ENCODE results near the gene TEKTIP1.
"Not testable (repeated sequence)": the region's sequence is repeated elsewhere in the genome, so short reads cannot be mapped to it uniquely, and the experiment has no call there.

Gene TEKTIP1

DNA sequence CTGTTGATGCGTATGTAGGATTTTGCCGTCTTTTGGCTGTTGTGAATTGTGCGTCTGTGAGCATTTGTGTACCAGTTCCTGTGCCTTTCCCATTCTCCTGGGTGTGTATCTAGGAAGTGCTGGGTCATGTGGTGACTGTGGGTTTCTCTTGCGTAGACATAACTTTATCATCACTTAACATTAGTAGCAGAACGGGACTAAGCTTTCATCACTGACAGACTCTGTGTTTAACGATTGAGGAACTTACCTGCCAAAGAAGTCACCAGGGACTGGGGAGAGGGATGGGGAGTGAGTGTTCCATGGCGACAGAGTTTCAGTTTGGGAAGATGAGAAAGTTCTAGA is 17.9 kb upstream of the TEKTIP1 start:
- in situ Hi-C loops (cut with HindIII; ENCODE audit: low pct_unique_long_range_greater_than_20kb, low sequenced_read_pairs), result no loop called here
- TF ChIP-seq JUND (IDR thresholded peaks at IDR 0.05; ENCODE audit: low read depth), result no peak
- no peak for DNase-seq (ENCODE audit: low read depth in 1 of 2, low spot score in 1 of 2)

DNA sequence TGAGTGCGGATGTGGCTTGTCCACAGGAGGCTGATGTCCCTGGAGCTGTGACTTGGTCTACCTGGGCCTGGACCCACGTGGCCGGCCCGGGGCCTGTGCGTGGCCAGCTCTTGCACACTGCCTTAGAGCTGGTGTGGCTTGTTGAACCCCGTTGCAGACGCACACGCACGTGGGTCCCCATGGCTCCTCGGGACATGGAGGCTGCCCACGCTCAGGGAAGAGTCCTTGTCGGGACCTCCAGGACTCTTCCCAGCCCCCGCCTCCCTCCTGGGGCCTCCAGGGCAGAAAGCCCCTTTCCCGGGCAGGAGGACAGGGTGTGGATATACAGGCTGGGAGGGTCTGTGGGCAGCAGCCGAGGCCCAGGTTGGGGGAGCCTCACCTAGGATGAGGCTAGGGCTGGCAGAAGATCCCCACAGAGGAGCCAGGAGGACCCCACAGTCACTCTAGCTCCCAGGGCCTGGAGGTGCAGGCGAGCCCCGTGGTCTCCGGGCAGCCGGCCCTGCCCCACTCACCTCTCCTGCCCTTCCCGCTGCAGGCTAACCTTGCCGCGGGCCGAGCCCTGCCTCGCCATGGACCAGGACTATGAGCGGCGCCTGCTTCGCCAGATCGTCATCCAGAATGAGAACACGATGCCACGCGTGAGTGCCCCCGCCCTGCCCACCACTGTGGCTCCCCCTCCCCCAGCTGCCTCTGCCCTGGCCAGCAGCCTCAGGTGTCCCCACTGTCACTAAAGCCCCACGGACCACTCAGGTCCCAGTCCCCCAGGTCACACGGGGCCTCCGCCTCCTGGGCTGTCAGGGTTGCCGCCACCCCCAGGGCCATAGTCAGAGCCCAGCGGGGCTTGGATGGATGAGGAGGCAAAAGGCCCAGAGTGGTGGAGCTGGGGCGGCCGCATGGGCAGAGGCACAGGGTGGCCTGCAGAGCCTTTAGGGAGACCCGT is 16.3 kb upstream of the TEKTIP1 start:
- DNase-seq (ENCODE audit: low read depth in 1 of 2, low spot score in 1 of 2), result no peak
- no peak for TF ChIP-seq JUND (IDR thresholded peaks at IDR 0.05; ENCODE audit: low read depth)
- in situ Hi-C loops (cut with HindIII; ENCODE audit: low pct_unique_long_range_greater_than_20kb, low sequenced_read_pairs), result no loop called here

DNA sequence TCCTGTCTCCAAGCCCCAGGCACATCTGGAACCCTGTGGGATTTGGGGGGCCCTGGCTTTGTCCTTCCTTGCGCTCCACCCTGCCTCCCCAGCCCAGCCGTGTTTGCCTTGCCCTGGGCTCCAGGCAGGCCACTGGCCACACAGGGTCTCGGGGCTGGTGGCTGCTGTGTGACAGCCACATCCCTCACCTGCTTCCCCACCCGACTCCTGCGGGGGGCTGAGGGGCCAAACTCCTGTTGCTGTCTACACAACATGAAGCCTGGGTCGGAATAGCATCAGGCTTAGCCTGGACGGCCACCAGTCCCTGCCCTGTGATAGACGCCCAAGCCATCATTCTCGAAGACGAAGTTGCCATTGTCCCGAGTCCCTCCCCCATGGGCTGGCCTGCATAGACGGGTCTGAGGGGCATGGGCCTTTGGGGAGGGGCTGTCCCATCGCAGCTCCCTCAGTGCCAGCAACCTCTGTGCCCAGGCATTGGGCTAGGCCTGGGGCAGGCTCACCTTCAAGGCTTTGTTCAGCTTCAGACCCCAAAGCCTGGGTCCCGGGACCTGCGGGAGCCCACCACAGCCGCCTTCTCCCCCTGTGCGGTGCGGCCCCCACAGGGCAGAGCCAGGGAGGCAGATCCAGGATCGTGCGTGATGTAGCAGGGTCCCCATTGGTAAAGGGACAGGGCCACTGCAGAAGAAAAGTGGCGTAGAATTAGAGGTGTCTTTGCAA is 15.5 kb upstream of the TEKTIP1 start:
- in situ Hi-C loops (cut with HindIII; ENCODE audit: low pct_unique_long_range_greater_than_20kb, low sequenced_read_pairs), result no loop called here
- no peak for DNase-seq (ENCODE audit: low read depth in 1 of 2, low spot score in 1 of 2)
- no peak for TF ChIP-seq JUND (IDR thresholded peaks at IDR 0.05; ENCODE audit: low read depth)

DNA sequence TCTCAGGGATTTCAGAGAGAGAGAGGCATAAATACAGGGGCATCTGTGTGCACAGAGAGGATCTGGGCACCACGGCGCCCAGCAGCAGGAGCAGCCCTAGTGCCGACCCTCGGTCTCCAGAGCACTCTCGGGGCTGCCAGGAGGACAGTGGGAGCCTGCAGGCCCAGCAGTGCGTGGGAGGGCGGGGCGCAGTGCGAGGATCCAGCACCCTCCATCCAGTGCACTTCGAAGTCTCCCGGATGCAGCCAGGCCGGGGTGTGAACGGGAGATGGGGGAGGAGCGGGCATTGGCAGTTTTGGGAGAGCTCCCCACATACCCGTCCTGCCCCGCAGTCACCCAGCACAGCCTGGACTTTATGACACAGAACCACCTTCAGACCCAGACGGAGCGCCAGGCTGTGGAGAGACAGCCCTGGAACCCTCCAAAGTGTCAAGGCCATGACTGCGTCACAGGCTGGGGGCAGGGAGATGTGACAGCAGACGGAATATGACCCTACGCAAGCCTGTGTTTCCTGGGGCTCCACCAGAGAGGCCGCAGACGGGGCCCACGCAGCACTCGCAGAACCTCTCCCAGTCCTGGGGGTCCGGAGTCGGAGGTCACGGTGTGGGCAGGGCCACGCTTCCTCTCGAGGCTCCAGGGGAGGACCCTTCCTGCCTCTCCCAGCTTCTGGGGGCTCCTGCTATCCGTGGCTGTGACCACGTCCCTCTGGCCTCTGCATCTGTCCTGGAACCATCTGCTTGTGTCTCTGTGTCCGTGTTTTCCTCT is 14.7 kb upstream of the TEKTIP1 start:
- in situ Hi-C loops (cut with HindIII; ENCODE audit: low pct_unique_long_range_greater_than_20kb, low sequenced_read_pairs), result no loop called here
- DNase-seq (ENCODE audit: low read depth in 1 of 2, low spot score in 1 of 2), result no peak
- TF ChIP-seq JUND (IDR thresholded peaks at IDR 0.05; ENCODE audit: low read depth), result no peak

DNA sequence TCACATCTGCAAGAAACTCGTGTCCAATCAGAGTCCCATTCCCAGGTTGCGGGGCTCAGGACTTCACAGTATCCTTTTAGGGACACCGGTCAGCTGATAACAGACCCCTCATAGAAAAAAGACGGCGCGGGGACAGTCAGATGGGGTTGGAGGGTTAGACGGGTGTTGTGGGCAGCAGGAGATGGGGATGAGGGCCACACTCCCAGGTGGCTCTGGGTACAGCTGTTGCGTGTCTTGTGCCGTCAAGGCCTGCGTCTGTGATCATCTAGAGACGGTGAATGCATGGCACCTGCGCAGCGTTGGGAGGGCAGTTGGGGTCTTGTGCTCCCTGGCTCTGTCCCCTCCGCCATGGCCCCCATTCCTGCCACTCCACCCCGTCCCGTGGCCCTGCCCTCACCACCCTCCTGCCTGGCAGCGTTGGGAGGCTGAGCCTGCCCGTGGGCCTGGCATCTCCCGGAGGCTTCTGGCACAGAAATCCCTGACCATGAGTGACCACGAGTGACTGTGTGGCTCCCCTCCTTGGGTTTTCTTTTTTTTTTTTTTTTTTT is 14.0 kb upstream of the TEKTIP1 start:
- no peak for TF ChIP-seq JUND (IDR thresholded peaks at IDR 0.05; ENCODE audit: low read depth)
- in situ Hi-C loops (cut with HindIII; ENCODE audit: low pct_unique_long_range_greater_than_20kb, low sequenced_read_pairs), result no loop called here
- DNase-seq (ENCODE audit: low read depth in 1 of 2, low spot score in 1 of 2), result no peak

DNA sequence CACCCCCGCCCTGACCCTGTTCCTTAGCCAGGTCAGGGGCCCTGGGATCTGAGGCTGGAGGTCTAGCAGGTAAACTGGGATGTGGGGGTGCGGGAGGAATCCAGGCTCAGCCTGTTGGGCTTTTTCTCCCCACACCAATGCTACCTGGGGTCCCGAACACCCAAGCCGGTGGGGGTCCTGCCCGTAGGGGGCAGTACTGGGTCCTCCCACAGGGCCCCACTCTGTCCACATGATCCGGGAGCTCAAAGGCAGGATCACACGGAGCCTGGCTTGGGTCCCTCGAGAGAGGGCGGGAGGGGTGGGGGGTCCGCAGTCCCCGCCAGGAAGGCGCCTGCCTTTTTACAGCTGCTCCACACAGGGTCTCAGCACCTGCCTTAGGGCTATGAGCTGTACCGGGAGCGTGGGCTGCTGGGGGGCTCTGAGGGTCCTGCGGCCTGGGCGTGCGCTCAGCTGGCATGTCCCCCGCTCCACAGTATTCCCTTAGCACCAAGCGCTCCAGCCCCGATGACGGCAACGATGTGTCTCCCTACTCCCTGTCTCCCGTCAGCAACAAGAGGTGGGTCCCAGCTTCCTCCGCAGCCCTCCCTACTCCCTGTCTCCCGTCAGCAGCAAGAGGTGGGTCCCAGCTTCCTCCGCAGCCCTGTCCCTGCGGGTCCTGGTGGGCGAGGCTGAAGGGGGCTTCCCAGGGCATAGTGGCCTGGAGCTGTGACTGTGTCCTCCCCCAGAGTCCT is 12.3 kb upstream of the TEKTIP1 start:
- TF ChIP-seq JUND (IDR thresholded peaks at IDR 0.05; ENCODE audit: low read depth), result no peak
- no peak for DNase-seq (ENCODE audit: low read depth in 1 of 2, low spot score in 1 of 2)
- in situ Hi-C loops (cut with HindIII; ENCODE audit: low pct_unique_long_range_greater_than_20kb, low sequenced_read_pairs), result no loop called here

DNA sequence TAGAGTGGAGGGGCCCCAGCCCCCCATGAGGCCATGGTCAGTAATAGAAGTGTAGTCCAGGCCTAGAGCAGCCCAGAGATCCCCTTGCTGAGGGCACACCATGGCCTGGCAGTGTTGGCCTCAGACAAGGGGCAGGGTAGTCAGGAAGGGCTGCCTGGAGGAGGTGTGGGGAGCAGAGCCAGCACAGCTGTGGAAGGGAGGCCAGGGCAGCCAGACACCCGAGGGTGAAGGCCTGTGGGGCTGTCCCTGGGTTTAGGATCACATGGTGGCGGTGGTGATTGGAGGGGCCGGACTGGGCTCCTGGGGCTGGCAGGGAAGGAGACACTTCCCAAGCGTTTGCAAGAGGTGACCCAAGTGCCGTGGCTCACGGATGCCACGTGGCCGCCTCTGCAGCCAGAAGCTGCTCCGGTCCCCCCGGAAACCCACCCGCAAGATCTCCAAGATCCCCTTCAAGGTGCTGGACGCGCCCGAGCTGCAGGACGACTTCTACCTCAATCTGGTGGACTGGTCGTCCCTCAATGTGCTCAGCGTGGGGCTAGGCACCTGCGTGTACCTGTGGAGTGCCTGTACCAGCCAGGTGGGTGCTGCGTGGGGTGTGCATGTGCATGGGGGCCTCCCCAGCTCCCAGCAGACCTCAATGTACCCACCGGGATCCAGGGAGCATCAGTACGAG is 11.6 kb upstream of the TEKTIP1 start:
- in situ Hi-C loops (cut with HindIII; ENCODE audit: low pct_unique_long_range_greater_than_20kb, low sequenced_read_pairs), result no loop called here
- no peak for TF ChIP-seq JUND (IDR thresholded peaks at IDR 0.05; ENCODE audit: low read depth)
- DNase-seq (ENCODE audit: low read depth in 1 of 2, low spot score in 1 of 2), result no peak

DNA sequence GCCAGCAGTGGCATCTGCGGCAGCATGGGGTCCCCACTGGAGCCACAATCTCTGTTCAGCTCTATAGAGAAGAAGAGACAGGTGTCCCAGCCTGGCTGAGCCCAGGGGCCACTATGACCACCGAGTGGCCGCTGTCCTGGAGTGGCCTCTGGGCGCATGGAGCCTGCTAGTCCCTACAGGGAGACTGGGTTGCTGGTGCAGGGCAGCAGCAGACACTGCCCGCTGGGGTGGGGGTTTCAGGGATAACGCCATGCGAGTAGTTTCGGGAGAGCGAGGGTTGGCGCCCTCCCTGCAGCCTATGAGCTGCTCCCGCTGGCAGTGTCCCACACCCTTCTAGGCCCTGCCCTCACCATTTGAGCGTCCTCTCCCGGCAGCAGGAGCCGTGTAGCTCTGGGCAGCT is 10.9 kb upstream of the TEKTIP1 start:
- DNase-seq (ENCODE audit: low read depth in 1 of 2, low spot score in 1 of 2), result no peak
- TF ChIP-seq JUND (IDR thresholded peaks at IDR 0.05; ENCODE audit: low read depth), result no peak
- in situ Hi-C loops (cut with HindIII; ENCODE audit: low pct_unique_long_range_greater_than_20kb, low sequenced_read_pairs), result no loop called here

DNA sequence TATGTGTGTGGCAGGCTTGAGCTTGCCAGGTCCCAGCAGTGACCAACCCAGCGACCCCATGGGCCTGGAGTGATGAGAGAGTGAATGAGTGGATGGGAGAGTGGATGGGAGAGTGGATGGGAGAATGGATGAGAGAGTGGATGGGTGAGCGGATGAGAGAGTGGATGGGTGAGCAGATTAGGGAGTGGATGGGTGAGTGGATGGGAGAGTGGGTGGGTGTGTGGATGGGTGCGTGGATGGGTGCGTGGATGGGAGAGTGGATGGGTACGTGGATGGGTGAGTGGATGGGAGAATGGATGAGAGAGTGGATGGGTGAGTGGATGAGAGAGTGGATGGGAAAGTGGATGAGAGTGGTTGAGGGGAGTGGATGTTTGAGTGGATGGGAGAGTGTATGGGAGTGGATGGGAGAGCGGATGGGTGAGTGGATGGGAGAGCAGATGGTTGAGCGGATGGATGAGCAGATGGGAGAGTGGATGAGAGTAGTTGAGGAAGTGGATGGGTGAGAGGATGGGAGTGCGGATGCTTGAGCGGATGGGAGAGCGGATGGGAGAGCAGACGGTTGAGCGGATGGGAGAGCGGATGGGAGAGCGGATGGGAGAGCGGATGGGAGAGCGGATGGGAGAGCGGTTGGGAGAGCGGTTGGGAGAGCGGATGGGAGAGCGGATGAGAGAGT is 10.3 kb upstream of the TEKTIP1 start:
- DNase-seq (ENCODE audit: low read depth in 1 of 2, low spot score in 1 of 2), result no peak
- in situ Hi-C loops (cut with HindIII; ENCODE audit: low pct_unique_long_range_greater_than_20kb, low sequenced_read_pairs), result no loop called here
- no peak for TF ChIP-seq JUND (IDR thresholded peaks at IDR 0.05; ENCODE audit: low read depth)

DNA sequence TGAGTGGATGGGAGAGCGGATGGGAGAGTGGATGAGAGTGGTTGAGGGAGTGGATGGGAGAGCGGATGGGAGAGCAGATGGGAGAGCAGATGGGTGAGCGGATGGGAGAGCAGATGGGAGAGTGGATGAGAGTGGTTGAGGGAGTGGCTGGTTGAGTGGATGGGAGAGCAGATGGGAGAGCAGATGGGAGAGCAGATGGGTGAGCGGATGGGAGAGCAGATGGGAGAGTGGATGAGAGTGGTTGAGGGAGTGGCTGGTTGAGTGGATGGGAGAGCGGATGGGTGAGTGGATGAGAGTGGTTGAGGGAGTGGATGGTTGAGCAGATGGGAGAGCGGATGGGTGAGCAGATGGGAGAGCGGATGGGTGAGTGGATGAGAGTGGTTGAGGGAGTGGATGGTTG is 9.7 kb upstream of the TEKTIP1 start:
- in situ Hi-C loops (cut with HindIII; ENCODE audit: low pct_unique_long_range_greater_than_20kb, low sequenced_read_pairs); DNase-seq (ENCODE audit: low read depth in 1 of 2, low spot score in 1 of 2): not testable (repeated sequence)

DNA sequence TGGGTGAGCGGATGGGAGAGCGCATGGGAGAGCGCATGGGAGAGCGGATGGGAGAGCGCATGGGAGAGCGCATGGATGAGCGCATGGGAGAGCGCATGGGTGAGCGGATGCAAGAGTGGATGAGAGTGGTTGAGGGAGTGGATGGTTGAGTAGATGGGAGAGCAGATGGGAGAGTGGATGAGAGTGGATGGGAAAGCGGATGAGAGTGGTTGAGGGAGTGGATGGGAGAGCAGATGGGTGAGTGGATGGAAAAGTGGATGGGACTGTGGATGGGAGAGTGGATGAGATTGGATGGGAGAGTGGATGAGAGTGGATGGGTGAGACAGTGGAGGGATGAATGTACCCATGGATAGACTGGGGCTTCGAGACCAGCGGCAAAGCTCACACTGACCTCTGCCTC is 8.6 kb upstream of the TEKTIP1 start:
- in situ Hi-C loops (cut with HindIII; ENCODE audit: low pct_unique_long_range_greater_than_20kb, low sequenced_read_pairs), result no loop called here
- DNase-seq (ENCODE audit: low read depth in 1 of 2, low spot score in 1 of 2), result no peak
- TF ChIP-seq JUND (IDR thresholded peaks at IDR 0.05; ENCODE audit: low read depth), result no peak
